ENCODE data around the gene PAH. TPM values are rescaled to one million over a fixed set of nuclear protein-coding genes. Genes with fewer than 3 reads are reported as not detected.

The PAH gene
- polyA plus RNA-seq, 3 donors = not detected

- H2AFZ ChIP-seq (ENCODE audit: insufficient read depth, low read depth, low read length, poor library complexity, severe bottlenecking) = no peak overlapping the region
- no peak overlapping the region for H3K4me3 Mint-ChIP-seq
- H3K9me3 ChIP-seq (replicated peaks in 1 of 2; ENCODE audit: control insufficient read depth in 1 of 2, insufficient read depth in 1 of 2, low read length in 2 of 2) = no peaks in the 10 kb centered on the region
- H3K4me1 Mint-ChIP-seq = peaks cover 1% of the 10 kb centered on the region
- no peak overlapping the region for H3K27ac ChIP-seq (ENCODE audit: low read depth in 1 of 2, low read length in 2 of 2)
- peaks cover 3 to 11% of the 10 kb centered on the region in 2 donors for H3K27me3 ChIP-seq (ENCODE audit: control insufficient read depth in 2 of 2, insufficient read depth in 2 of 2, low read length in 2 of 2)
- peaks cover 0 to 2% (median 0%) of the 10 kb centered on the region in 7 donors for H3K9me3 Mint-ChIP-seq
- H3K27me3 Mint-ChIP-seq (ENCODE audit: low read depth in 3 of 3) = peaks cover 8 to 23% (median 12%) of the 10 kb centered on the region in 3 donors
- no peak overlapping the region for H3K4me2 ChIP-seq (replicated peaks; ENCODE audit: extremely low read depth, low read length, poor library complexity, severe bottlenecking)
- no peaks in the 10 kb centered on the region for H3K4me1 ChIP-seq (ENCODE audit: control insufficient read depth in 1 of 2, insufficient read depth in 2 of 2, low read length in 2 of 2)
- DNase-seq = no peak
- TF ChIP-seq, protein P1, sequence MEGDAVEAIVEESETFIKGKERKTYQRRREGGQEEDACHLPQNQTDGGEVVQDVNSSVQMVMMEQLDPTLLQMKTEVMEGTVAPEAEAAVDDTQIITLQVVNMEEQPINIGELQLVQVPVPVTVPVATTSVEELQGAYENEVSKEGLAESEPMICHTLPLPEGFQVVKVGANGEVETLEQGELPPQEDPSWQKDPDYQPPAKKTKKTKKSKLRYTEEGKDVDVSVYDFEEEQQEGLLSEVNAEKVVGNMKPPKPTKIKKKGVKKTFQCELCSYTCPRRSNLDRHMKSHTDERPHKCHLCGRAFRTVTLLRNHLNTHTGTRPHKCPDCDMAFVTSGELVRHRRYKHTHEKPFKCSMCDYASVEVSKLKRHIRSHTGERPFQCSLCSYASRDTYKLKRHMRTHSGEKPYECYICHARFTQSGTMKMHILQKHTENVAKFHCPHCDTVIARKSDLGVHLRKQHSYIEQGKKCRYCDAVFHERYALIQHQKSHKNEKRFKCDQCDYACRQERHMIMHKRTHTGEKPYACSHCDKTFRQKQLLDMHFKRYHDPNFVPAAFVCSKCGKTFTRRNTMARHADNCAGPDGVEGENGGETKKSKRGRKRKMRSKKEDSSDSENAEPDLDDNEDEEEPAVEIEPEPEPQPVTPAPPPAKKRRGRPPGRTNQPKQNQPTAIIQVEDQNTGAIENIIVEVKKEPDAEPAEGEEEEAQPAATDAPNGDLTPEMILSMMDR (IDR thresholded peaks at IDR 0.05) = no peak
- 58% methylated on average over 2 of the region's 2 CpGs for WGBS (ENCODE audit: insufficient coverage)
- intact Hi-C loops (cut with micrococcal nuclease) = no loop called here
- H4K20me1 ChIP-seq (ENCODE audit: insufficient read depth, low read length) = no peaks in the 10 kb centered on the region
- no peaks in the 10 kb centered on the region for H3K36me3 ChIP-seq (replicated peaks in 1 of 2; ENCODE audit: control insufficient read depth in 1 of 2, insufficient read depth in 2 of 2, low read length in 2 of 2)
- H3K36me3 Mint-ChIP-seq = no peaks in the 10 kb centered on the region
- no peak overlapping the region for H3K9ac ChIP-seq (ENCODE audit: insufficient read depth, low read length, poor library complexity, severe bottlenecking)
- H3K27ac Mint-ChIP-seq = no peak overlapping the region
- no peak overlapping the region for H3K4me3 ChIP-seq (replicated peaks in 1 of 3; ENCODE audit: low read depth in 2 of 3, low read length in 3 of 3)
- H3K79me2 ChIP-seq (ENCODE audit: insufficient read depth, low read length) = no peaks in the 10 kb centered on the region
Observed at GRCh38 chr12:102918840-102919239, 1.8 kb upstream of the PAH start.

DNA sequence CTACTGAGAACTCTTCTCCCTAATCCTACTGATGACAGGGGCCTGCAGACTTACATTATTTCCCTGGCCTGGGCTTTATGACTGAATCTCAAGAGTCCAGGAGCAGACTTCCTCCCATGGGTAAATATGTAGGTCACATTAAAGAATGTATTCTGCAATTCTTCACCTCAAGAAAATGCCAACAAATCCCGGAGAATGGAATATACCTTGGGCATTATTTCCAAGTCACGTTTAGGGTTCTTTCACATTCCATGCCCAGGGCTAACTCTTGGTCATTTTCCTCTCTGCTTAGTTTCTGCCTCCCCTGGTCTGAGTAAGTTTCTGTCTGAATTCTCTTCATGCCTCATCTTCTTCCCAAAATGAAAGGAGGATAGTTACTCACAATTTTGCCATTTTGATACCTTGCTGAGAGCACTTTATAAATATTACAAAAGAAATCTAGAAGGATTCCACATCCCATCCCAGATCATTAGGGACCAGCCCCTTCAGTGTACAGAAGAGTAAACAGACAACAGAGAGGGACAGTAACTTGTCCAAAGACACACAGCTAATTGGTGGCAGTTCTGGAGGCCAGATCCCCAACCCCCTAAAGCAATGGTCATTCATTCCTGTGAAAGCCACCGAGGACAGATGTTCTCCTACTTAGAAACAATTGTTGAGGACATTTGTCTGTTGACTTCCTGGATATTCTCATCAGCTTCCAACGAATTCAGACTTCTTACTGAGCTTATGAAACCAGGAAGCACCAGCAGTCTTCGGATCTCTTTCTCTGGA lies 605 bp downstream of the PAH start:
- Histone ChIP-seq H3K36me3 (replicated peaks in 1 of 2; ENCODE audit: control insufficient read depth in 1 of 2, insufficient read depth in 2 of 2, low read length in 2 of 2) (no peaks in the 10 kb centered on the region), H2AFZ (ENCODE audit: insufficient read depth, low read depth, low read length, poor library complexity, severe bottlenecking) (no peak overlapping the region), H3K79me2 (ENCODE audit: insufficient read depth, low read length) (no peaks in the 10 kb centered on the region), H3K4me2 (replicated peaks; ENCODE audit: extremely low read depth, low read length, poor library complexity, severe bottlenecking) (no peak overlapping the region), H3K9ac (ENCODE audit: insufficient read depth, low read length, poor library complexity, severe bottlenecking) (no peak overlapping the region), H3K9me3 (replicated peaks in 1 of 2; ENCODE audit: control insufficient read depth in 1 of 2, insufficient read depth in 1 of 2, low read length in 2 of 2) (no peaks in the 10 kb centered on the region), H3K27me3 (ENCODE audit: control insufficient read depth in 2 of 2, insufficient read depth in 2 of 2, low read length in 2 of 2) (peaks cover 3 to 11% of the 10 kb centered on the region in 2 donors), H3K4me1 (ENCODE audit: control insufficient read depth in 1 of 2, insufficient read depth in 2 of 2, low read length in 2 of 2) (no peaks in the 10 kb centered on the region), H3K27ac (ENCODE audit: low read depth in 1 of 2, low read length in 2 of 2) (no peak overlapping the region), H3K4me3 (replicated peaks in 1 of 3; ENCODE audit: low read depth in 2 of 3, low read length in 3 of 3) (no peak overlapping the region), H4K20me1 (ENCODE audit: insufficient read depth, low read length) (no peaks in the 10 kb centered on the region)
- Mint-ChIP-seq H3K4me1 (peaks cover 1% of the 10 kb centered on the region), H3K9me3 (peaks cover 0 to 2% (median 0%) of the 10 kb centered on the region in 7 donors), H3K27me3 (ENCODE audit: low read depth in 3 of 3) (peaks cover 8 to 23% (median 9%) of the 10 kb centered on the region in 3 donors), H3K4me3 (peak overlapping the region in 1 of 2 donors; percentile 52), H3K27ac (no peak overlapping the region), H3K36me3 (no peaks in the 10 kb centered on the region)
- WGBS (ENCODE audit: insufficient coverage) = 39% methylated on average over 3 of the region's 5 CpGs
- no peak for DNase-seq
- intact Hi-C loops (cut with micrococcal nuclease) = no loop called here
- TF ChIP-seq, protein P1 (IDR thresholded peaks at IDR 0.05) = no peak

Data from CD14-positive monocyte (primary cell).